Fibroblast of the aortic adventitia (primary cell): Measurements from ENCODE around the gene NDST4. TPM values are rescaled to one million over a fixed set of nuclear protein-coding genes. Genes with fewer than 3 reads are reported as not detected.

Experiments used
- DNase-seq: peaks from one replicate; pipeline ENCODE4 v3.0.0-alpha.2; 2010; ENCODE audit warnings: low read depth
- H3K4me3 ChIP-seq: 2 replicates; pipeline ENCODE4 v1.5.1; 2011; ENCODE audit warnings: low read depth, mild to moderate bottlenecking, control low read depth, low read length, moderate library complexity
- total RNA-seq: library from RNA; depleted of rRNA; stranded (reverse); fragments of >200 nt; gene quantifications from 2 replicates; pipeline ENCODE4 v1.2.3, GENCODE V29; 2012; ENCODE audit warnings: low replicate concordance
- TF ChIP-seq, protein P1 (sequence below): IDR thresholded peaks from 2 replicates; pipeline ENCODE4 v1.5.1; 2011; ENCODE audit warnings: mild to moderate bottlenecking, low read length, control low read depth, inconsistent platforms; ENCODE audit not compliant: insufficient read depth

Gene NDST4
- total RNA-seq, 1 donor, result not detected

DNA sequence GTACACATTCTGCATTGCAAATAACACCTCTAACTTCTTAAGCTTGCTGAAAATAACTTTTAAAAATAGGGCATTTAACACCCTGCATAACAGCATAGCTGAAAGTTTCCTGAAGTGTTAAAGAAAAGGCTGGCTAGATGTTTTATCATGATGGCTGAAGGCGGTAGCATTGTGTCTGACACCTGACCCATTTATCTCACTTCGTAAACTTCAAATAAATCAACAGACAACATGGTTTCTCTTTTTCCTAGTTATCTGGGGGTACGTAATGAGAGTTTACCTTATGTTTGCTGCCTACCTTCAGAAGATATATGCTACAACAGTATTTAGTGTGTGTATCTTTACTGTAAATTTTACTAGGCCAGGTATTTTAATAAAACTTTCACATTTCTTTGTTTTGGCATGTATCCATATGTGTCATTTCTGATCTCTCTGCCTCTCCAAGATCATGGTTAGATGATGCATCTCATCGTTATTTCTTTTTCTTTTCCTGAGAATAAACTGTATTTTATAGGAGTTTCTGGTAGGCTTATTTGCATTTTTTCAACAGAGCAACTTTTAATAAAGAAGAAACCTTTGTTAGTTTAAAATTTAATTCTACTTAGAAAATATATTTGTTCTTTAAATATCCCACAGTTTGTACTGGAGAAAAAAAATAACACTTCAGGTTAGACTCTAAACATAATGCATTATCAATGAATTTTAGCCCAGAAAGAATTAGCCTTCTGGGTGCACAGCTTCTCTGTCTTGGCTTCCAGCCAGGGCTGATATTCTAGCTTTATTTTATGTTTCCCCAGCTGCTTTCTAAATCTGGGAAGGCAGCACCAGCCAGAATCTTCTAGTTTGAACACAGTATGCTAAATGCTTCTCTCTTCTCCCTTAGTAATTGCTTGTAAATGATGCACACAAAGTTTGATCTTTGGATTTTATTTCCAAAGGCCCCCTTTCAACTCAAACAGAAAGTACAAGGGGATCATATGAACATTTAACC lies 2.9 kb downstream of the NDST4 start:
- TF ChIP-seq, protein P1, sequence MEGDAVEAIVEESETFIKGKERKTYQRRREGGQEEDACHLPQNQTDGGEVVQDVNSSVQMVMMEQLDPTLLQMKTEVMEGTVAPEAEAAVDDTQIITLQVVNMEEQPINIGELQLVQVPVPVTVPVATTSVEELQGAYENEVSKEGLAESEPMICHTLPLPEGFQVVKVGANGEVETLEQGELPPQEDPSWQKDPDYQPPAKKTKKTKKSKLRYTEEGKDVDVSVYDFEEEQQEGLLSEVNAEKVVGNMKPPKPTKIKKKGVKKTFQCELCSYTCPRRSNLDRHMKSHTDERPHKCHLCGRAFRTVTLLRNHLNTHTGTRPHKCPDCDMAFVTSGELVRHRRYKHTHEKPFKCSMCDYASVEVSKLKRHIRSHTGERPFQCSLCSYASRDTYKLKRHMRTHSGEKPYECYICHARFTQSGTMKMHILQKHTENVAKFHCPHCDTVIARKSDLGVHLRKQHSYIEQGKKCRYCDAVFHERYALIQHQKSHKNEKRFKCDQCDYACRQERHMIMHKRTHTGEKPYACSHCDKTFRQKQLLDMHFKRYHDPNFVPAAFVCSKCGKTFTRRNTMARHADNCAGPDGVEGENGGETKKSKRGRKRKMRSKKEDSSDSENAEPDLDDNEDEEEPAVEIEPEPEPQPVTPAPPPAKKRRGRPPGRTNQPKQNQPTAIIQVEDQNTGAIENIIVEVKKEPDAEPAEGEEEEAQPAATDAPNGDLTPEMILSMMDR, result no peak
- no peak overlapping the region for H3K4me3 ChIP-seq
- DNase-seq, result no peak

- no peak overlapping the region for H3K4me3 ChIP-seq
- TF ChIP-seq, protein P1, result no peak
- no peak for DNase-seq
Observed at GRCh38 chr4:115108850-115109249, 4.6 kb downstream of the NDST4 start.

DNA sequence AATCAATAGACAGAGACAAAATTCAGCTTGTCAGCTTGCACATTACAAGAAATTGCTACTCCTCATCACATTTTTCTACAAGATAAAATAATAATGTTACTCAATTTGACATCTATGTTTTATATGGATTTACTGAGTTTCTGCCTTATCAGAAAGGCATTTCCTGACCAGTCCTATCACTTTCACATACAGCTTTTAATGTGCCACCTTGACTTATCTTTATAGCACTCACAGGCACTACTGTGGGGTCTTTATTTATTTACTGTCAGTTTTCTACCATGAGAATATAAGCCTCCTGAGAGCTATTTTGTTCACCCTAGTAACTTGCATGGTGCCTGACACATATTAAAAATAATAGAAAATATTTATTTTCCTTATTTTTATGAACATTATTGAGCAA lies 6.0 kb downstream of the NDST4 start:
- TF ChIP-seq, protein P1, result no peak
- no peak overlapping the region for H3K4me3 ChIP-seq
- DNase-seq, result no peak

GRCh38 chr4:115101675-115102074 lies 11.7 kb downstream of the NDST4 start:
- DNase-seq, result no peak
- no peak overlapping the region for H3K4me3 ChIP-seq
- TF ChIP-seq, protein P1, result no peak

- peak; percentile 4 for DNase-seq
- H3K4me3 ChIP-seq, result no peak overlapping the region
Observed at GRCh38 chr4:115090483-115091075, 22.8 kb downstream of the NDST4 start.

DNA sequence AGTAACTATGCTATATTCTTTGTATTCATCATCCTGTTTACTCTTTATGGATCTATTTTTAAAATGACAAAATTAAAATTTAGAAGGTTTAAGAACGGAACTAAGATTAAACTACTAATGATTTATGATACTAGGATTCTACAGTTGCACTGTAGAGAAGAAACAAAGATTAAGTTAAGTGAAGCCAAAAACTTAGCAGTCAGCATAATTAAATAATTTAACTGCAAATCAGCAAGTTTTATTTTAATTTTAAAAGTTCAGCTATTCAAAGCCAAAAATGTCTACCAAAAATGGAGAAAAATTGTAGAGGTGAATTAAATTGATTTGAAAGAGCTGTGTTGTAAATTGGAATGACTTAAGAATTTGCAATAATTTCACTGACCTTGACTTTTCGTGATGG lies 30.8 kb downstream of the NDST4 start:
- no peak overlapping the region for H3K4me3 ChIP-seq
- TF ChIP-seq, protein P1, result no peak
- DNase-seq, result no peak

More at GRCh38 chr4:115090483-115091075, 22.8 kb downstream of the NDST4 start:
- TF ChIP-seq, protein P1, result peak; percentile 51
